Heart right ventricle (tissue), 16 donors: ENCODE data around the gene CAMK1D. TPM values are rescaled to one million over a fixed set of nuclear protein-coding genes. Genes with fewer than 3 reads are reported as not detected.
A peak's percentile ranks its signal among the peaks of the same experiment; 100 is the strongest.

Experiments used
- ATAC-seq, 8 donors: fragments of 200-7000 bp; cut with Tn5 transposase; one replicate each; pipeline ENCODE4 v1.9.1; 2020; ENCODE audit warnings: mild to moderate bottlenecking in 8 of 8, moderate library complexity in 8 of 8, moderate number of reproducible peaks in 1 of 8
- DNase-seq, 2 donors: peaks; one replicate each; pipeline ENCODE4 v3.0.0-alpha.2; 2020
- H3K27ac ChIP-seq, 10 donors: fragments of 200-600 bp; sonication (generic) in 2 of 10; one replicate each; pipeline versions ENCODE4 v1.5.0 to v1.8.0; 2020 to 2022; ENCODE audit warnings: mild to moderate bottlenecking in 3 of 10
- H3K27me3 ChIP-seq, 7 donors: fragments of 200-600 bp; one replicate each; pipeline ENCODE4 v1.8.0; 2021 to 2022; ENCODE audit warnings: mild to moderate bottlenecking in 2 of 7
- H3K36me3 ChIP-seq, 9 donors: fragments of 200-600 bp; sonication (generic) in 1 of 9; one replicate each; pipeline versions ENCODE4 v1.5.0 to v1.8.0; 2020 to 2022; ENCODE audit warnings: mild to moderate bottlenecking in 2 of 9
- H3K4me1 ChIP-seq, 9 donors: fragments of 200-600 bp; sonication (generic) in 1 of 9; one replicate each; pipeline versions ENCODE4 v1.5.0 to v1.8.0; 2020 to 2022; ENCODE audit warnings: mild to moderate bottlenecking in 4 of 9
- H3K4me3 ChIP-seq, 10 donors: fragments of 200-600 bp; sonication (generic) in 2 of 10; one replicate each; pipeline versions ENCODE4 v1.5.0 to v1.8.0; 2020 to 2022; ENCODE audit warnings: mild to moderate bottlenecking in 7 of 10, moderate library complexity in 2 of 10
- H3K9me3 ChIP-seq, 11 donors: fragments of 200-600 bp in 10 of 11; sonication (generic) in 2 of 11; one replicate each; pipeline versions ENCODE4 v1.5.0 to v1.8.0; 2013 to 2022; ENCODE audit warnings: mild to moderate bottlenecking in 2 of 11, control low read depth in 1 of 11, moderate library complexity in 1 of 11
- WGBS, 2 donors: extraction: QIAGEN DNeasy Blood & Tissue Kit; methylation state at CpG; one replicate each; pipeline ENCODE4 v1.1.7; 2013; ENCODE audit warnings: inconsistent platforms in 1 of 2; 5-methylcytosine and 5-hydroxymethylcytosine counted together
- intact Hi-C, 10 donors: fragments of 100-400 bp; cut with DNase I; formaldehyde crosslinking; loops; one replicate each; pipeline versions ENCODE4 v1.11.1 to v1.14.2; 2022
- polyA plus RNA-seq, 2 donors: library from polyadenylated mRNA; stranded (reverse); fragments of 200-250 nt; gene quantifications; one replicate each; pipeline ENCODE4 v1.2.3, GENCODE V29; 2013
- total RNA-seq, 10 donors: library from RNA; stranded (reverse); fragmentation: NEBNext Ultra II Directional in 3 of 10; extraction: Animal tissue kit (Norgen Biotek cat#: 25700) in 3 of 10; gene quantifications; one replicate each; pipeline versions ENCODE4 v1.2.1 to v1.2.4, GENCODE V29; 2021 to 2023
- TF ChIP-seq, protein P1 (sequence below), 9 donors: fragments of 200-600 bp; sonication (generic) in 2 of 9; IDR thresholded peaks; one replicate each; pipeline versions ENCODE4 v1.5.0 to v1.8.0; 2021 to 2022; ENCODE audit warnings: antibody characterized with exemption in 9 of 9, mild to moderate bottlenecking in 5 of 9, moderate library complexity in 1 of 9
- donor health status: Arrhythmogenic right ventricular cardiomyopathy.
- donor health status: ischemic (EF 13 %, LVEDD 7.1; RV severe dilation, severe dysfunction).
- donor health status: healthy with polysubstance abuse.
- donor health status: DM: no; HTN: yes; CAD: no.
- donor health status: DM: no; HTN: no; CAD: no.
- donor health status: ischemic (EF 25% LVEDD 6.9; RV normal size, moderate dysfunction).
- donor health status: ischemic (EF 25% LVEDD 5.7; RV mildly dilated, moderate dysfunction).
- donor health status: healthy.
- donor health status: DM: yes; HTN: yes; CAD: no.
- donor health status: Ischemic cardiomyopathy.
- donor health status: ischemic (EF 35%, LVEDD 5.7; RV mildly dilated, moderate dysfunction).
- donor health status: nonischemic (EF 11% LVEDD 7.7; RV severe dilation, severe dysfunction).
- donor health status: DM: yes; HTN: yes; CAD: no.
- donor health status: PGD.
- donor health status: ischemic (EF 29% LVEDD 5.4; RV normal size, mild dysfunction).
- donor health status: nonischemic (EF 23%, LVEDD 6.1; RV moderate dilation, normal function).

CAMK1D gene
- total and polyA plus RNA-seq, 12 donors: 1.3 to 17.7 (median 2.6) TPM

DNA sequence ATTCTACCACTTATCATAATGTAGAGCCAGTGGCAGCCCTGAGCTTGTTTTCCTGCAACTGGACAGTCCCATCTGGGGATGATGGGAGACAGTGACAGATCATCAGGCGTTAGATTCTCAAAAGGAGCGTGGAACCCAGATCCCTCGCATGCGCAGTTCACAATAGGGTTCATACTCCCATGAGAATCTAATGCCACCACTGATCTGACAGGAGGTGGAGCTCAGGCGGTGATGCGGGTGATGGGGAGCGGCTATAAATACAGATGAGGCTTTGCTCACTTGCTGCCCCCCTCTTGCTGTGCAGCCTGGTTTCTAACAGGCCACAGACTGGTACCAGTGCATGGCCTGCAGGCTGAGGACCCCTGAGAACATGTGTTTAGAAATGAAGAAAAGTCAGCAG is 260.1 kb downstream of the CAMK1D start:
- no peak overlapping the region for H3K4me3 ChIP-seq
- H3K4me1 ChIP-seq: peaks cover 0 to 16% (median 0%) of the 10 kb centered on the region in 9 donors
- ATAC-seq (no peak), DNase-seq (no peak)
- intact Hi-C loops: no loop called here
- no peaks in the 10 kb centered on the region for H3K36me3 ChIP-seq
- H3K27me3 ChIP-seq: no peaks in the 10 kb centered on the region
- H3K9me3 ChIP-seq: no peaks in the 10 kb centered on the region
- 87 to 88% methylated on average over 7 of the region's 7 CpGs for WGBS, 2 donors
- TF ChIP-seq, protein P1, sequence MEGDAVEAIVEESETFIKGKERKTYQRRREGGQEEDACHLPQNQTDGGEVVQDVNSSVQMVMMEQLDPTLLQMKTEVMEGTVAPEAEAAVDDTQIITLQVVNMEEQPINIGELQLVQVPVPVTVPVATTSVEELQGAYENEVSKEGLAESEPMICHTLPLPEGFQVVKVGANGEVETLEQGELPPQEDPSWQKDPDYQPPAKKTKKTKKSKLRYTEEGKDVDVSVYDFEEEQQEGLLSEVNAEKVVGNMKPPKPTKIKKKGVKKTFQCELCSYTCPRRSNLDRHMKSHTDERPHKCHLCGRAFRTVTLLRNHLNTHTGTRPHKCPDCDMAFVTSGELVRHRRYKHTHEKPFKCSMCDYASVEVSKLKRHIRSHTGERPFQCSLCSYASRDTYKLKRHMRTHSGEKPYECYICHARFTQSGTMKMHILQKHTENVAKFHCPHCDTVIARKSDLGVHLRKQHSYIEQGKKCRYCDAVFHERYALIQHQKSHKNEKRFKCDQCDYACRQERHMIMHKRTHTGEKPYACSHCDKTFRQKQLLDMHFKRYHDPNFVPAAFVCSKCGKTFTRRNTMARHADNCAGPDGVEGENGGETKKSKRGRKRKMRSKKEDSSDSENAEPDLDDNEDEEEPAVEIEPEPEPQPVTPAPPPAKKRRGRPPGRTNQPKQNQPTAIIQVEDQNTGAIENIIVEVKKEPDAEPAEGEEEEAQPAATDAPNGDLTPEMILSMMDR (IDR thresholded peaks at IDR 0.05): no peak
- no peak overlapping the region for H3K27ac ChIP-seq

DNA sequence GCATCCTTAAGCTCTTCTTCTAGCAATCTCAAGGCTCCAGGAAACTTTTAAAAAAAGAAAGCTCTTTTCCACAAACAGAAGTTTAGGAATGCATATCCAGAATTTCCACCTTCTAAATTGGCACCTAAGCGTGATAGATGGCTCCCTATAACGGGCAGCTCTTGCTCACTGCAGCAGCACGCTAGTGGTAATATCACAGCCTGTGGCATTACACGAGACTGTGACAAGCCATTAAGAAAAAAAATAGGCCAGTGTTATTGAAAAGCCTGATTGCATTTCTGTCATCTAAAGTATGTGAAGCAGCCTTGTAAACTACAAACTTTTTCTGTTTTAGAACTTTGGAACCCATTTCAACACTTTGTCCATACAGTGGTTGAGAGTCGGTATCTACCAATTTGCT is 263.8 kb downstream of the CAMK1D start:
- 89 to 90% methylated on average over 5 of the region's 5 CpGs for WGBS, 2 donors

DNA sequence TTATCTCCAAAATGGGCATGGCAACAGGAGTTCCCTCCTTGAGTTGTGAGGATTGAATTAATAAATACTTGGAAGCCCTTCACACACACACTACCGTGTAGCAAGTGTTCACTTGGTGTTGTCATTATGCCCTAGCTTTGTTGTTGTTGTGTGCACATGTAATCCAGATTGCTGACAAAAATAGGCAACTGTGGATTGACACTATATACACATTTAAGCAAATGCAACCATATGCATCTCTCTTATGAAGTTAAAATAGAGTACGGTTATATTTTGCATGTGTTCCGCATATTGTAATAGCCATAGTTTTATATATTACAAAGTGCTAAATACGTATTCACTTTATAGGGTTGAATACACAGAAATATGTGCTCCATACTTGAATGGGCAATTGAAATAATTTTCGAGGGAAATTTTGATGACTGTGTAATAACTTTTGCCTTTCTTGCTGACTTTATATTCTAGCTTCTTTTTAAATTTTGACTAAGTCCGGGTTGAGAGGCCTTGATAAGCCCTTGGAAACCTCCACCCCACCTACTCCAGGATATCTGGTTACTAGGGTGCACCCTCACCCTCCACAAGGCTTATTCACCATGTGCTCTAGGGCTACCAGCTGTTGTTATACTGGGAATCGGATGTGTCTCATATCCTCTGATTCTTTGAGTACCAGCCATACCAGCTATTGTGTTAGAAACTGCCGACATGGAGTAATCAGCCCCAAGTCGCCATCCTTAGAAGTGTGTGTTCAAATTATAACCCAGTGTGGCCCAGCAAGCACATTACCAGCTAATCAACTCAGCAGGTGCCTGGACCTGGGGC is 265.0 kb downstream of the CAMK1D start:
- Histone ChIP-seq H3K9me3 (no peaks in the 10 kb centered on the region), H3K4me3 (no peak overlapping the region), H3K27ac (no peak overlapping the region), H3K4me1 (peaks cover 0 to 12% (median 0%) of the 10 kb centered on the region in 9 donors), H3K36me3 (no peaks in the 10 kb centered on the region), H3K27me3 (no peaks in the 10 kb centered on the region)
- intact Hi-C loops: no loop called here
- TF ChIP-seq, protein P1 (IDR thresholded peaks at IDR 0.05): no peak
- no peak for DNase-seq
- WGBS, 2 donors: 78 to 83% methylated on average over 9 of the region's 9 CpGs
- ATAC-seq: peak in 1 of 8 donors; percentile 45

More for the DNA sequence above, 263.8 kb downstream of the CAMK1D start:
- H3K27me3 ChIP-seq: no peaks in the 10 kb centered on the region
- no peak for DNase-seq
- H3K4me3 ChIP-seq: no peak overlapping the region
- H3K27ac ChIP-seq: no peak overlapping the region
- H3K36me3 ChIP-seq: no peaks in the 10 kb centered on the region
- TF ChIP-seq, protein P1 (IDR thresholded peaks at IDR 0.05): no peak
- H3K9me3 ChIP-seq: no peaks in the 10 kb centered on the region
- peaks cover 0 to 12% (median 0%) of the 10 kb centered on the region in 9 donors for H3K4me1 ChIP-seq
- intact Hi-C loops: no loop called here
- ATAC-seq: no peak

DNA sequence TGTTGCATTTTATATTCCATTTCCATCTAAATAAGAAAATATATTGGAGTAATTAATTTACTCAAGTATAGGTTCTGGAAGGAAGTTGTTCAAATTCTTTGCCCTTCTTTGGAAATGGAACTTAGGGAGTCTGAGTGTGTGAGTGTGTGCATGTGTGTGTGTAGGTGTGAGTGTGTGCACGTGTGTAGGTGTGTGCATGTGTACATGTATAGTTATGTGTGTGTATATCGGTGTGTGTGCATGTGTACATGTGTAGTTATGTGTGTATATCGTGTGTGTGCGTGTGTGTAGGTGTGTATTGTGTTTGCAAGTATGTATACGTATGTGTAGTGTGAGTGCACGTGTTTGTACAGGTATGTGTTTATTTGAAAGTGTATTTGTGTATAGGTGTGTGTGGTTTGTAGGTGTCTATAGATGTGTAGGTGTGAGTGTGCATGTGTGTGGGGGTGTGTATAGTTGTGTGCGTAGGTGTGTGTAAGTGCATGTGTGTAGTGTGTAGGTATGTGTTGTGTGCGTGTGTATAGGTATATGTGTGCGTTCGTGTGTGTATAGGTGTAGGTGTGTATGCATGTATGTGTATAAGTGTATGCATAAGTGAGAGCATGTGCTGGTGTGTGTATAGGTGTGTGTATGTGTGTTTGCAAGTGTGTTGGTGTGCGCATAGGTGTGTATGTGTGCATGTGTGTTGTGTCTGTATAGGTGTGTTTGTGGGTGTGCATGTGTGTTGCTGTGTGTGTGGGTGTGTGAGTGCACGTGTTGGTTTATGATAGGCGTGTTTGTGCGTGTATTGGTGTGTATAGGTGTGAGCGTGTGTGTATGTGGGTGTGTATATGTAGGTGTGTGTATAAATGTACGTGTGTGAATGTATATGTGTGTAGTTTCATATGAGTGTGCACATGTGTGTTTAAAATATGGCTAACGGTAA is 266.2 kb downstream of the CAMK1D start:
- H3K9me3 ChIP-seq: peaks cover 0 to under 1% (median 0%) of the 10 kb centered on the region in 11 donors
- DNase-seq: no peak
- TF ChIP-seq, protein P1 (IDR thresholded peaks at IDR 0.05): no peak

More for the DNA sequence above, 266.2 kb downstream of the CAMK1D start:
- ATAC-seq: peak in 1 of 8 donors; percentile 25
- Histone ChIP-seq H3K4me1 (peaks cover 0 to 18% (median 0%) of the 10 kb centered on the region in 9 donors), H3K36me3 (no peaks in the 10 kb centered on the region), H3K27ac (no peak overlapping the region), H3K4me3 (no peak overlapping the region), H3K27me3 (no peaks in the 10 kb centered on the region)
- intact Hi-C loops: no loop called here
- 97% methylated on average over 17 of the region's 17 CpGs for WGBS, 2 donors
